Stomach (tissue), 9 donors: ENCODE data around the gene TRAF3. TPM values are rescaled to one million over a fixed set of nuclear protein-coding genes. Genes with fewer than 3 reads are reported as not detected.

ENCODE experiments used
- DNase-seq, 2 donors: peaks; one replicate each; pipeline versions ENCODE4 v3.0.0 to v3.0.0-alpha.2; 2013 to 2019
- H3K27ac ChIP-seq, 5 donors: fragments of 200-600 bp in 4 of 5; sonication (generic) in 4 of 5; one replicate each; pipeline ENCODE4 v1.5.1; 2013 to 2019; ENCODE audit warnings: mild to moderate bottlenecking in 1 of 5, moderate library complexity in 1 of 5
- H3K27me3 ChIP-seq, 3 donors: fragments of 200-600 bp; sonication (generic); one replicate each; pipeline ENCODE4 v1.5.1; 2017 to 2019; ENCODE audit warnings: mixed run types in 1 of 3
- H3K36me3 ChIP-seq, 4 donors: fragments of 200-600 bp; sonication (generic); 1 replicate in 3 of 4; 2 replicates in 1 of 4; pipeline ENCODE4 v1.5.1; 2016 to 2019
- H3K4me1 ChIP-seq, 4 donors: fragments of 200-600 bp; sonication (generic); one replicate each; pipeline ENCODE4 v1.5.1; 2016 to 2019
- H3K4me3 ChIP-seq, 4 donors: fragments of 200-600 bp; sonication (generic) in 3 of 4; one replicate each; pipeline ENCODE4 v1.5.1; 2016 to 2019; ENCODE audit warnings: mild to moderate bottlenecking in 1 of 4
- H3K9me3 ChIP-seq, 4 donors: fragments of 200-600 bp; sonication (generic); one replicate each; pipeline ENCODE4 v1.5.1; 2016 to 2019
- EP300 ChIP-seq: sonication (generic); formaldehyde crosslinking; IDR thresholded peaks from one replicate; pipeline ENCODE4 v1.6.1; 2017; ENCODE audit warnings: antibody characterized with exemption
- POLR2A ChIP-seq, 4 donors: fragments of 450-650 bp; IDR thresholded peaks; one replicate each; pipeline ENCODE4 v1.6.1; 2016; ENCODE audit warnings: antibody characterized with exemption in 4 of 4, control low read depth in 2 of 4, mild to moderate bottlenecking in 1 of 4, moderate library complexity in 1 of 4
- POLR2AphosphoS5 ChIP-seq, 3 donors: sonication (generic); formaldehyde crosslinking; IDR thresholded peaks; one replicate each; pipeline ENCODE4 v1.6.1; 2016; ENCODE audit warnings: antibody characterized with exemption in 3 of 3
- WGBS, 5 donors: extraction: QIAGEN DNeasy Blood & Tissue Kit in 3 of 5; methylation state at CpG; one replicate each; pipeline versions ENCODE4 v1.1.5 to v1.1.7; 2013 to 2018; 5-methylcytosine and 5-hydroxymethylcytosine counted together
- intact Hi-C: fragments of 100-400 bp; cut with DNase I; formaldehyde crosslinking; loops from one replicate; pipeline ENCODE4 v1.15.1; 2023; ENCODE audit warnings: low total_unique reads
- polyA plus RNA-seq, 3 donors: library from polyadenylated mRNA; stranded (reverse); fragments of 200-250 nt; gene quantifications; one replicate each; pipeline ENCODE4 v1.2.3, GENCODE V29; 2013
- total RNA-seq, 5 donors: library from RNA; depleted of rRNA; stranded (reverse); fragments of >200 nt; gene quantifications; one replicate each; pipeline versions ENCODE4 v1.1.0 to v1.2.3, GENCODE V29; 2014 to 2016
- TF ChIP-seq, protein P1 (sequence below), 7 experiments: fragments of 450-650 bp in 4 of 7; fragments of 200-600 bp in 3 of 7; sonication (generic) in 3 of 7; IDR thresholded peaks; one replicate each; pipeline ENCODE4 v1.5.1; 2016 to 2019; ENCODE audit warnings: antibody characterized with exemption in 7 of 7, control low read depth in 2 of 7, mild to moderate bottlenecking in 1 of 7
- donor health status: healthy with polysubstance abuse.
- donor health status: Bipolar disorder and iron deficiency.
- donor health status: healthy.

Gene TRAF3
- total and polyA plus RNA-seq, 8 donors: 3.5 to 30.1 (median 6.3) TPM

DNA sequence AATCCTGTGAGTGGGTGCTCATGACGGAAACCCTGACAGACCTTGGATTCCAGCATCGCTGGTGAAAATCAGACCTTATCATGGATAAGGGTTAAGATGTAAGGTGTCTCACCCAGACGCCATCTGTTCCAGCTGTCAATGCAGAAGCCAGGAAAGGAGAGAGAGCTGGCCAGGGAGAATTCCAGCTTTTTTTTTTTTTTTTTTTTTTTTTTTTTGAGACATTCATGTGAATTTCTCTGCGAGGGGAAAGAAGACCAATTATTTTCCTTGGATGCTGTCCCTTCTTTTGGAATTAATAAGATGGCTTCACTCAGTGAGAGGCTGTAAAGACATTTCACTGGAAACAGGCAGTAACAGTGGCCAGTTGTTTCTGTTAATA is 1.8 kb downstream of the TRAF3 start:
- H3K4me1 ChIP-seq: peaks cover 0 to 43% (median 20%) of the 10 kb centered on the region in 4 donors
- H3K36me3 ChIP-seq: no peaks in the 10 kb centered on the region
- H3K27ac ChIP-seq: peak overlapping the region in 2 of 5 donors; percentile 93 to 96
- 28 to 47% (median 43%) methylated on average over 4 of the region's 4 CpGs for WGBS, 5 donors
- H3K27me3 ChIP-seq: no peaks in the 10 kb centered on the region
- TF ChIP-seq EP300: no peak
- TF ChIP-seq POLR2AphosphoS5 (IDR thresholded peaks at IDR 0.05): no peak
- TF ChIP-seq POLR2A (IDR thresholded peaks at IDR 0.05): no peak
- TF ChIP-seq, protein P1, sequence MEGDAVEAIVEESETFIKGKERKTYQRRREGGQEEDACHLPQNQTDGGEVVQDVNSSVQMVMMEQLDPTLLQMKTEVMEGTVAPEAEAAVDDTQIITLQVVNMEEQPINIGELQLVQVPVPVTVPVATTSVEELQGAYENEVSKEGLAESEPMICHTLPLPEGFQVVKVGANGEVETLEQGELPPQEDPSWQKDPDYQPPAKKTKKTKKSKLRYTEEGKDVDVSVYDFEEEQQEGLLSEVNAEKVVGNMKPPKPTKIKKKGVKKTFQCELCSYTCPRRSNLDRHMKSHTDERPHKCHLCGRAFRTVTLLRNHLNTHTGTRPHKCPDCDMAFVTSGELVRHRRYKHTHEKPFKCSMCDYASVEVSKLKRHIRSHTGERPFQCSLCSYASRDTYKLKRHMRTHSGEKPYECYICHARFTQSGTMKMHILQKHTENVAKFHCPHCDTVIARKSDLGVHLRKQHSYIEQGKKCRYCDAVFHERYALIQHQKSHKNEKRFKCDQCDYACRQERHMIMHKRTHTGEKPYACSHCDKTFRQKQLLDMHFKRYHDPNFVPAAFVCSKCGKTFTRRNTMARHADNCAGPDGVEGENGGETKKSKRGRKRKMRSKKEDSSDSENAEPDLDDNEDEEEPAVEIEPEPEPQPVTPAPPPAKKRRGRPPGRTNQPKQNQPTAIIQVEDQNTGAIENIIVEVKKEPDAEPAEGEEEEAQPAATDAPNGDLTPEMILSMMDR (IDR thresholded peaks at IDR 0.05): no peak
- H3K9me3 ChIP-seq: no peaks in the 10 kb centered on the region
- intact Hi-C loops: loop anchor here (10.0 kb wide), 1 partner anchor 136 kb away; no protein-coding TSS in a partner anchor
- no peak for DNase-seq
- H3K4me3 ChIP-seq: peak overlapping the region in 2 of 4 donors; percentile 81 to 99

DNA sequence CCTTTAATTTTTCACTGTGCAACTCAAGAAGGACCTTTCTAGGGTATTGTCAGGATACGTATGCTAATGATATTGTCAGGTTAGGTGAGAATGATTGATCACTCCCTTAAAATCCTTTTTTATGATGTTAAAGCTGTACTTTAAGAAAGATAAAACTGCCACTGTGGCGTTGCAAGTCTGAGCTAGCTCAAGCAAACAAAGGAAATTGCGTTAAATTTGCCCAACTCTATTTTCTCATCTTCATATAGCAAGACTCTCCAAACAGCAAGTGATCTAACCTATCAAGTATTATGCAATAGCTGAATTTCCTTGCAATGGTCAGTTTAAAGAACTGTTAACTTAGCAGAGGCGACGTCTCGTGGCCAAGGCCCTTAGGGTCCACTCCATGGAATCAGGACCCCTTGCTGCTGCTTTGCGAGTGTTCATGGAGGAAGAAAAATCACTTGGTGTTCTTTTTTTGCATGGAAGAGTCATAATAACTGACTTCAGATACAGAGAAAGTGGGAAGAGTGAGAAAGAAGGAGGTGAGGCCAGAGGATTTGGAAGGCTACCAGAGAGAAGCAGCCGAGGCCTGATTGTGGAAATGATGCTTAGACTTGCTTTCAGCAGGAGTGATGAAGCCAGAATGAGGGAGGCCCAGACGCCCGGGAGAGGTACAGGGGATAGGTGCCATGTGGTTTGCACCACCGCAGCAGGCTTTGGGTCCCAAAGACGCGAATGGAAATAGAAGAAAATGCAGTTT is 2.5 kb downstream of the TRAF3 start:
- H3K27me3 ChIP-seq: no peaks in the 10 kb centered on the region
- peak overlapping the region in 1 of 4 donors; percentile 81 for H3K4me3 ChIP-seq
- WGBS, 5 donors: 82 to 90% (median 88%) methylated on average over 13 of the region's 13 CpGs
- H3K36me3 ChIP-seq: no peaks in the 10 kb centered on the region
- no peak overlapping the region for H3K27ac ChIP-seq
- no peak for DNase-seq
- no peaks in the 10 kb centered on the region for H3K9me3 ChIP-seq
- intact Hi-C loops: loop anchor here (10.0 kb wide), 1 partner anchor 135 kb away; no protein-coding TSS in a partner anchor
- peaks cover 0 to 40% (median 20%) of the 10 kb centered on the region in 4 donors for H3K4me1 ChIP-seq
- no peak for TF ChIP-seq POLR2AphosphoS5 (IDR thresholded peaks at IDR 0.05)
- TF ChIP-seq POLR2A (IDR thresholded peaks at IDR 0.05): no peak
- no peak for TF ChIP-seq EP300
- TF ChIP-seq, protein P1 (IDR thresholded peaks at IDR 0.05): no peak

DNA sequence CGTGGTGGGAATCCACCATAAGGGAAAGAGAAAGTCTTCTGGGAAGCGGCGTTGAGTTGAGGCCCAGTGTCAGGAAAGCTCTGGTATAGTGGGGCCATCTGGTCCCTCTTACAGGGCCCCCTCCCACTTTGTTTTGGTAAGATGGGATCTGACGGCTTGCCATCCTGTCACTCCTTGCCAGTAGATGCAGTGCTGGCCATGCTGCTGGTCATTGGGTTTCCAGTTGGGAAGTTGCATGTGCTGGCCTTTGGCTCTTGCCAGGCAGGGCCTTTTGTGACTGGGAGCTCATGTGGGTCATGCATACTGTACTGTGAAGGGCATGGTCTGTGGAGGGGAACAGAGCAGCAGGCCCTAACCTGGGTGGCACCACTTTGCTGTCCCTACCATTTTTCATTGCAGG is 3.8 kb downstream of the TRAF3 start:
- TF ChIP-seq POLR2AphosphoS5 (IDR thresholded peaks at IDR 0.05) (no peak), EP300 (no peak), POLR2A (IDR thresholded peaks at IDR 0.05) (no peak)
- TF ChIP-seq, protein P1 (IDR thresholded peaks at IDR 0.05): no peak
- Histone ChIP-seq H3K9me3 (no peaks in the 10 kb centered on the region), H3K27me3 (no peaks in the 10 kb centered on the region), H3K27ac (no peak overlapping the region), H3K4me3 (no peak overlapping the region), H3K36me3 (no peaks in the 10 kb centered on the region), H3K4me1 (peaks cover 0 to 38% (median 22%) of the 10 kb centered on the region in 4 donors)
- DNase-seq: no peak
- intact Hi-C loops: no loop called here
- 89 to 100% (median 97%) methylated on average over 4 of the region's 4 CpGs for WGBS, 5 donors

DNA sequence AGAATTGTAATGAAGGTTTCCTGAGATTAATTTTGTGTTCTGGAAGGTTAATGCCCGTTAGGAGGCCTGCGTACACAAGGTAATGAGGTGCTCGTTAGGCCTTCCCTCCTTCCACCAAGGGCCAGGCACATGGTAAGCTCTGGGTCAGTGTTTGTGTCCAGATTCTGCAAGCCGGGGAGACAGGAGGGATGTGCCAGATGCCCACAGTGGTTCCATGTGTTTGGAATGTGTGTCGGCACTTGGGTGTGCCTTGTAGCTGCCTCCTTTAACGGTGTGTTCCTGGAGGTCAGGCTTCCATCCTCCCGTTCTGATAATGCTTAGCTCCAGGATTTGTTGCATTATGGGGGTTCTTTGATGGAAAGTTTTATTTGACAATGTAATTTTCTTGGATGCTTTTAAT is 5.7 kb downstream of the TRAF3 start:
- WGBS, 5 donors: 88 to 93% (median 91%) methylated on average over 7 of the region's 7 CpGs
- no peak for DNase-seq
- no peaks in the 10 kb centered on the region for H3K27me3 ChIP-seq
- H3K9me3 ChIP-seq: no peaks in the 10 kb centered on the region
- H3K4me1 ChIP-seq: peaks cover 0 to 36% (median 16%) of the 10 kb centered on the region in 4 donors
- no peak overlapping the region for H3K27ac ChIP-seq
- H3K36me3 ChIP-seq: no peaks in the 10 kb centered on the region
- no peak overlapping the region for H3K4me3 ChIP-seq
- no peak for TF ChIP-seq POLR2A (IDR thresholded peaks at IDR 0.05)
- TF ChIP-seq POLR2AphosphoS5 (IDR thresholded peaks at IDR 0.05): no peak
- TF ChIP-seq, protein P1 (IDR thresholded peaks at IDR 0.05): no peak
- TF ChIP-seq EP300: no peak
- intact Hi-C loops: no loop called here
